HG03045 (cell line): ENCODE measurements around the gene ARID3A.
"Not testable (repeated sequence)": the region's sequence is repeated elsewhere in the genome, so short reads cannot be mapped to it uniquely, and the experiment has no call there.

Experiments used
- ATAC-seq: cut with Tn5 transposase; IDR thresholded peaks from one replicate; pipeline ENCODE4 v1.9.1; 2021; ENCODE audit warnings: mild to moderate bottlenecking, moderate library complexity; ENCODE audit not compliant: unreplicated experiment

Gene ARID3A, protein sequence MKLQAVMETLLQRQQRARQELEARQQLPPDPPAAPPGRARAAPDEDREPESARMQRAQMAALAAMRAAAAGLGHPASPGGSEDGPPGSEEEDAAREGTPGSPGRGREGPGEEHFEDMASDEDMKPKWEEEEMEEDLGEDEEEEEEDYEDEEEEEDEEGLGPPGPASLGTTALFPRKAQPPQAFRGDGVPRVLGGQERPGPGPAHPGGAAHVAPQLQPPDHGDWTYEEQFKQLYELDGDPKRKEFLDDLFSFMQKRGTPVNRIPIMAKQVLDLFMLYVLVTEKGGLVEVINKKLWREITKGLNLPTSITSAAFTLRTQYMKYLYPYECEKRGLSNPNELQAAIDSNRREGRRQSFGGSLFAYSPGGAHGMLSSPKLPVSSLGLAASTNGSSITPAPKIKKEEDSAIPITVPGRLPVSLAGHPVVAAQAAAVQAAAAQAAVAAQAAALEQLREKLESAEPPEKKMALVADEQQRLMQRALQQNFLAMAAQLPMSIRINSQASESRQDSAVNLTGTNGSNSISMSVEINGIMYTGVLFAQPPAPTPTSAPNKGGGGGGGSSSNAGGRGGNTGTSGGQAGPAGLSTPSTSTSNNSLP

GRCh38 chr19:925526-926322, at the start of gene ARID3A:
Gene ARID3A, plus strand, starts transcription at chr19:926035. Its CDS starts 3,494 bp downstream, at chr19:929529.
- peak; percentile 44 for ATAC-seq

DNA sequence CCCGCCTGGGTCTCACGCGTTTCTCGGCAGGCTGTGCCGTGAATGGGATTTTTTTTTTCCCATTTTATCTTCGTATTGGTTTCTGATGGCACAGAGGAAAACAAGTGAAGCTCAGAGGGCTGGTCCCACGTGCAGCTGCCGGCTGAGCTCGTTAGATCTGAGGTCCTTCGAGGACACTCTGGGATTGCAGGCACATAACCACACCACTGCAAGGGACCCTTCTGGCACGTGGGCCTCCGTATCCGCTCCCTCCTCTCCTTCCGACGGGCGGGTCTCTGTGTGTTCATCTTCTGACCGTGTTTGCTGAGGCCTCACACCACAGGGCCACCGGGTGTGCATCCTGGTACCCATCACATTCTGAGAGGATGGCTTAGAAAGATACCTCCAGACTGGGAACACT, 49.7 kb upstream of the ARID3A start:
- ATAC-seq: no peak

GRCh38 chr19:876780-877314, 49.0 kb upstream of the ARID3A start:
- ATAC-seq: no peak

GRCh38 chr19:877992-878660, 47.7 kb upstream of the ARID3A start:
- ATAC-seq: not testable (repeated sequence)

- not testable (repeated sequence) for ATAC-seq
Observed at GRCh38 chr19:878751-879561, 46.9 kb upstream of the ARID3A start.

DNA sequence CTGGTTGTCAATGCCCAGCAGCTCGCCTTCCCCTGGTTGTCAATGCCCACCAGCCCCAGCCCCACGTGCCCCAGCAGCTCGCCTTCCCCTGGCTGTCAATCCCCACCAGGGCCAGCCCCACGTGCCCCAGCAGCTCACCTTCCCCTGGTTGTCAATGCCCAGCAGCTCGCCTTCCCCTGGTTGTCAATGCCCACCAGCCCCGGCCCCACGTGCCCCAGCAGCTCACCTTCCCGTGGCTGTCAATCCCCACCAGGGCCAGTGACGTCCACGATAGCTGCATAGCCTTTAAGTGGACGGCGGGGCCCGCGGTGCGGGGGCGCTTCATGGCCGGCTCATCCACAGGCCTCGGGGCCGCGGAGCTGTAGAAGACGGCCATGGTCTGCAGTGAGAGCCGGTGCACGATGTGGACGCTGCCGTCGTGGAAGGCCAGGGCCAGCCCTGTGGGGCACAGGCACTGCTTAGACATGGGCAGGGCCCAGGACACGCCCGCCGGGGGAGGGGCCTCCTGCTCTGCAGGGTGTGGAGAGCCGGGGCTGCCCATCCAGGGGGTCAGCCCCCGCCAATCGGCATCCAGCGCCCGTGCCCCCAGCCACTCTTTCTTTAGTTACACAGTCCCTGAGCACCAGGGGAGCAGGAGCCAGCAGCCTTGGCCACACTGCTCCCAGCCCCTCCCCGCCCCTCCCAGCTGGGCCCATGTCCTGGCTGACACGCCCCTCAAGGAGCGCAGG, 46.0 kb upstream of the ARID3A start:
- ATAC-seq: no peak

DNA sequence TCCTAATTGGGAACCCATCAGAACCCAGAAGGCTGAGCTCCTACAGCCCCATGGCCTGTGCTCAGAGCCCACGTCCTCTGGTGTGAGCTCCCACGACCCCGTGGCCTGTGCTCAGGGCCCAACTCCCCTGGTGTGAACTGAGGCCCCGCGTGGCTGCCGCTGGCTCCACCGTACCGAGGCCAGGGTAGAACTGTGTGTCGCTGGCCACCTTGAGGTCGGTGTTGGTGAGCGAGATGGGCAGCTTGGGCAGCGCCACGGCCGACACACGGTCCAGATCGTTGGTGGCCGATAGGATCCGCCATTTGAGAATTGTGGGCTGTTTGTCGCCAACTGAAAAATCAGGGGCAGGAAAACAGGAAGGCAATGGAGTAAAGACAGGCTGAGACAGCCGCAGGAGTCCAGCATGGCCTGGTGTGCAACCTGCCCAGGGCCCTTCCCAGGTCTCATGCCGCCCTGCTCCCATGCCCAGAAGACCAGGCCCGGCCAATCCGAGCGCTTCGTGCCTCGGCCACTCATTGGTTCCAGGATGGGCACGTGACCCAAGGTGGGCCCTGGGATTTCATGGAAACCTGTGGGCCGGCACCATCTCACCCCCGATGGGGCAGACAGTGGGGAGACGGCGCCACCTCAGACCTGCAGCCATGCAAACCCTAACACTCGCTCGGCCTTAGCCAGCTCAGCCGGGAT, 44.3 kb upstream of the ARID3A start:
- ATAC-seq: no peak

GRCh38 chr19:882871-883497, 42.9 kb upstream of the ARID3A start:
- no peak for ATAC-seq

GRCh38 chr19:883661-884211, 42.1 kb upstream of the ARID3A start:
- no peak for ATAC-seq

DNA sequence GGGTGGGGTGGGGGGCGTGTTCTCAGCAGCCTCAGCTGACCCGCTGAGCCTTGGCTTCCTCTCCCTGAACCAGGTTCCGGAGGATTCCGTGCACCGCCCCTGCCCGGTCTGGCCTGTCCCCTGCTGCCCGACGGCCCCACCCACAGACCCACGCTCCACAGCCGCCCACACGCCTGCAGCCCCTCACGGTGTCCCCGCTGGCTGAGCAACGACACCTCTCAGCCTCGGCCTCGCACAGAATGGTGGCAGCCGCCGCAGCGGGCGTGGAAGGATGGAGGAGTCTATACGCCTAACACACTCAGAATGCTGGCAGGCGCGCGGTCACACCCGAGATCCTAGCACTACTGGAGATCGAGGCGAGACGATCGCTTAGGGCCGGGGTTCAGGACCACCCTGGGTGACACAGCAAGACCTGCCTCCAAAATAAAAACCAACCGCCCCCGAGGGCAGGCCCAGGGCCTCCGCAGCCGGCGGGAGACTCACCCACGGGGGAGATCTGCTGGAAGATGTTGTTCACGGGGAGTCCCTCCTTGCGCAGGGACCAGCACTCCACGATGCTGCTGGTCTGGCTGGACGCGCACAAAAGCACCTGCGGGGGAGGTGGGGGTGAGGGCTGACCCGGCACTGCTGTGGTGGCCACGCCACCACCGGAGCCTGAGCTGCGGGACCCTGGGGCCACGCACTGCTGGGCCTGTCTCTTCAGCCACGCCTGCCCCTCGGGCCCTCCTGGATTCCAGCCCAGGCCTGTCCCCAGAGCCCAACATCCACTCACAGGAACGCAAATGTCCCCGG, 41.2 kb upstream of the ARID3A start:
- no peak for ATAC-seq

GRCh38 chr19:885536-886224, 40.2 kb upstream of the ARID3A start:
- no peak for ATAC-seq

DNA sequence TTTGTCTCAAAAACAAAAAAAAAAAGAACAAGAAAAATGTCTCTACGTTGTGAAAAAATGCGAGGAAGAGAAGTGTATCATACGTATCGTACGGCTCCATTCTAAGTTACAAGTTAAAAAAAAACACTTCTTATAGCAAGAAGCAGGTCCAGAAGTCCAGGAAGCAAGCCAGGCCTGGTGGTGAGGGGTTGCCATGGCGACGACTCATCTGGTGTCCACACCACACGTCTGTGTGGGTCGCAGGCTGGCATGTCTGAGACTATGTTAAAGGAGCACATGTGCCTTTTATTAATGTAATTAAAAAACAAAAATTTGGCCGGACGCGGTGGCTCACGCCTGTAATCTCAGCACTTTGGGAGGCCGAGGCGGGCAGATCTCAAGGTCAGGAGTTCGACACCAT, 38.8 kb upstream of the ARID3A start:
- no peak for ATAC-seq

- ATAC-seq: no peak
Observed at GRCh38 chr19:887599-887998, 38.2 kb upstream of the ARID3A start.

DNA sequence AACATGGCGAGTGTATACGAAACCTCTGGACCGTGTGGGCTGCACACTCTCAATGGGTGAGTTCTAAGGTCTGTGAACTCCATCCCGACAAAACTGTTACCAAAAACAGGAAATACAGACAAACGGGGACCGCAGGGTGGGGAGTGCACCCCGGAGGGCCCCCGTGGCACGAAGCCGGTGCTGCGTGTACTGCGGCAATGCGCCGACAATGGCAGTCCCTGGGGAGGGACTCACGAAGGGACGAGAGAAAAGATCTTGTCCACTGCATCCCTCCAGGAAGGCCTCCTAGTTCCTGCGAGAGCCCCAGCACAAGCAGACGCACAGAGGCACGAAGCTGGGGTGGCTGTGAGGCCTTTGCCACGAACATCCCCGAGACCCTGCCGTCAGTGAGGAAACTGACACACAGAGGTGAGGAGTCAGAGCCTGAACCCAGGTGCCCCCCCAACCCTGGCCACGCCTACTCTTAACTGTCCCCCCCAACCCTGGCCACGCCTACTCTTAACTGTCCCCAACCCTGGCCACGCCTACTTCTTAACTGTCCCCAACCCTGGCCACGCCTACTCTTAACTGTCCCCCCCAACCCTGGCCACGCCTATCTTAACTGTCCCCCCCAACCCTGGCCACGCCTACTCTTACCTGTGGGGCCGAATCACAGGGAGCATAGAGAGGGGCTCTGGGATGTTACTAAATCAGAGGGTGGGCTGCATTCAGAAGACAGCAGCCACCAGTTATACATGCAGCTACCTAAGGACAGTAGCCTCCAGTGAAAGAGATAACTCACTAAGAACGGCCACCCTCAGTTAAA, 37.1 kb upstream of the ARID3A start:
- no peak for ATAC-seq

- no peak for ATAC-seq
Observed at GRCh38 chr19:889662-890295, 36.1 kb upstream of the ARID3A start.
